ENCODE data around the gene RPS2. TPM values are rescaled to one million over a fixed set of nuclear protein-coding genes. Genes with fewer than 3 reads are reported as not detected.

RPS2 gene
- total and polyA plus RNA-seq, 2 of the 8 experiments (the other 6 are each of a cell fraction or from before 2014, with no cell fraction given), result 4,042 to 16,783 TPM

DNA sequence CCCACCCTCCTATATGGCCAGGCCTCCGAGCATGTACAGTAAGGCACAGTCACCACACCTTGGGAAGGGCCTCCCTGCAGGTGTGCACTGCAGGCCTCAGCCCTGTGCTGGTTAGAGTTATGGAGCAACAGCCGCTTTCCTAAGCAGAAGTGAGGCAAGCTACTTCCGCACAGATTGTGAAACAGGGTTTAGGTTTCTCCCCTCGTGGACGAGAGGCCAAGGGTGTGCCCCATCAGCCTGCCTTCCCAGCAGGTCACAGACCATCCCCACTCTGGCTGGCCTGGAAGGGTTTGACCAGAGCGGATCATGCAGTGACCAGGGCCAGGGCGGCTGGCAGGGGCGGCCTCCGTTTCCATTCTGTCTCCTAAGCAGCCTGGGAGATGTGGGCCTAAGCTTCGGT is 26.3 kb downstream of the RPS2 start:
- peaks cover 6% of the 10 kb centered on the region; the same call in 1 of the 2 replicates for H3K23me2 ChIP-seq (ENCODE audit: low read depth, low read length)
- no peak overlapping the region for H3K4me2 ChIP-seq (ENCODE audit: insufficient read depth in 1 of 2, low read depth in 2 of 2, low read length in 2 of 2)
- H3K4me1 ChIP-seq (replicated peaks in 1 of 4; ENCODE audit: control insufficient read depth in 3 of 4, insufficient read depth in 4 of 4, low read length in 3 of 4), result peaks cover 0 to 8% (median 6%) of the 10 kb centered on the region in 4 experiments; a peak in 5 of 7 replicates
- no peak overlapping the region for H3K4ac ChIP-seq (replicated peaks; ENCODE audit: insufficient read length, low read depth, low read length)
- H3K18ac ChIP-seq (ENCODE audit: extremely low read depth, low read length), result no peak overlapping the region
- H4K20me1 ChIP-seq (replicated peaks in 1 of 2; ENCODE audit: control insufficient read depth in 1 of 2, insufficient read depth in 2 of 2, low read length in 2 of 2), result peaks cover 0 to 4% of the 10 kb centered on the region in 2 experiments
- no peaks in the 10 kb centered on the region for H3K79me2 ChIP-seq (ENCODE audit: control insufficient read depth in 1 of 2, insufficient read depth in 2 of 2, low read length in 2 of 2)
- H4K5ac ChIP-seq (ENCODE audit: insufficient read length, low read depth, low read length), result no peak overlapping the region
- DNase-seq (ENCODE audit: low read depth in 1 of 2, low spot score in 2 of 2) (no peak), FAIRE-seq (no peak)
- no peak overlapping the region for H4K91ac ChIP-seq (replicated peaks; ENCODE audit: insufficient read length, low read length)
- H3K27me3 ChIP-seq (replicated peaks in 1 of 4; ENCODE audit: control insufficient read depth in 3 of 4, extremely low read depth in 1 of 4, insufficient read depth in 3 of 4, low read length in 3 of 4), result peaks cover 0 to 2% (median 0%) of the 10 kb centered on the region in 4 experiments; a peak in 1 of 7 replicates
- no peak overlapping the region for H2BK15ac ChIP-seq (ENCODE audit: low read length)
- ChIA-PET POLR2A (ENCODE audit: partially characterized antibody) (interaction anchor here (0.8 to 11.7 kb wide), 2 partner anchors 22 to 111 kb away, joined by 3 to 336 read pairs; partner anchors contain the start of genes FAHD1, NDUFB10, RNF151 and RPL3L), CTCF (ENCODE audit: partially characterized antibody) (no interaction called here)
- WGBS, 2 experiments (ENCODE audit: extremely low coverage in 1 of 2, insufficient coverage in 1 of 2, insufficient read length in 1 of 2, insufficient replicate concordance in 2 of 2, low coverage in 1 of 2, low lambda C conversion rate in 2 of 2, missing lambda C conversion rate in 1 of 2), result 90% methylated on average over 10 of the region's 10 CpGs; no CpG with 5 or more reads in 1 of the 2 experiments
- no peak overlapping the region for H3K9ac ChIP-seq (replicated peaks in 1 of 4; ENCODE audit: extremely low read depth in 1 of 4, low read depth in 3 of 4, low read length in 3 of 4)
- no peaks in the 10 kb centered on the region for H3K9me3 ChIP-seq (ENCODE audit: insufficient read depth in 2 of 2, low read depth in 1 of 2, low read length in 1 of 2)
- H2BK120ac ChIP-seq (replicated peaks; ENCODE audit: low read depth, low read length), result no peak overlapping the region
- no peak overlapping the region for H2BK12ac ChIP-seq (ENCODE audit: low read depth, low read length)
- H3K27ac ChIP-seq (ENCODE audit: low read depth, low read length), result no peak overlapping the region
- H2BK5ac ChIP-seq (ENCODE audit: low read depth, low read length), result no peak overlapping the region
- H3K14ac ChIP-seq (ENCODE audit: insufficient read length), result no peak overlapping the region
- H4K8ac ChIP-seq (ENCODE audit: extremely low read depth, insufficient read depth, low read length), result no peak overlapping the region
- no peak overlapping the region for H3K56ac ChIP-seq (replicated peaks; ENCODE audit: insufficient read length, low read depth, low read length)
- H3K4me3 ChIP-seq (ENCODE audit: extremely low read depth in 1 of 4, insufficient read depth in 2 of 4, low read depth in 3 of 4, low read length in 4 of 4), result no peak overlapping the region
- no peak overlapping the region for H3K23ac ChIP-seq (ENCODE audit: insufficient read length)
- H2BK20ac ChIP-seq (ENCODE audit: low read length), result no peak overlapping the region
- no peak overlapping the region for H2AFZ ChIP-seq (ENCODE audit: low read length)
- peaks cover 4 to 12% (median 8%) of the 10 kb centered on the region in 4 experiments; a peak in 5 of 8 replicates for H3K36me3 ChIP-seq (ENCODE audit: control insufficient read depth in 2 of 4, insufficient read depth in 4 of 4, low read length in 3 of 4)
- no peaks in the 10 kb centered on the region for H3K79me1 ChIP-seq (ENCODE audit: low read depth, low read length)
- H2AK5ac ChIP-seq (ENCODE audit: low read depth, low read length), result no peak overlapping the region
- TF ChIP-seq TCF12 (IDR thresholded peaks at IDR 0.05; ENCODE audit: low read depth, low read length) (no peak), TAF7 (optimal IDR thresholded peaks at IDR 0.05; ENCODE audit: borderline replicate concordance, low read depth, low read length) (no peak), JUND (IDR thresholded peaks at IDR 0.05; ENCODE audit: low read length) (no peak), KDM5A (IDR thresholded peaks at IDR 0.05; ENCODE audit: low read length) (no peak)

Data from H1 (cell line).